HG03095 (cell line): ENCODE results near the gene BHLHA15.
"Not testable (repeated sequence)": the region's sequence is repeated elsewhere in the genome, so short reads cannot be mapped to it uniquely, and the experiment has no call there.

Source experiments
- ATAC-seq: cut with Tn5 transposase; IDR thresholded peaks from one replicate; pipeline ENCODE4 v1.9.1; 2021; ENCODE audit warnings: moderate library complexity; ENCODE audit not compliant: unreplicated experiment

Gene BHLHA15

DNA sequence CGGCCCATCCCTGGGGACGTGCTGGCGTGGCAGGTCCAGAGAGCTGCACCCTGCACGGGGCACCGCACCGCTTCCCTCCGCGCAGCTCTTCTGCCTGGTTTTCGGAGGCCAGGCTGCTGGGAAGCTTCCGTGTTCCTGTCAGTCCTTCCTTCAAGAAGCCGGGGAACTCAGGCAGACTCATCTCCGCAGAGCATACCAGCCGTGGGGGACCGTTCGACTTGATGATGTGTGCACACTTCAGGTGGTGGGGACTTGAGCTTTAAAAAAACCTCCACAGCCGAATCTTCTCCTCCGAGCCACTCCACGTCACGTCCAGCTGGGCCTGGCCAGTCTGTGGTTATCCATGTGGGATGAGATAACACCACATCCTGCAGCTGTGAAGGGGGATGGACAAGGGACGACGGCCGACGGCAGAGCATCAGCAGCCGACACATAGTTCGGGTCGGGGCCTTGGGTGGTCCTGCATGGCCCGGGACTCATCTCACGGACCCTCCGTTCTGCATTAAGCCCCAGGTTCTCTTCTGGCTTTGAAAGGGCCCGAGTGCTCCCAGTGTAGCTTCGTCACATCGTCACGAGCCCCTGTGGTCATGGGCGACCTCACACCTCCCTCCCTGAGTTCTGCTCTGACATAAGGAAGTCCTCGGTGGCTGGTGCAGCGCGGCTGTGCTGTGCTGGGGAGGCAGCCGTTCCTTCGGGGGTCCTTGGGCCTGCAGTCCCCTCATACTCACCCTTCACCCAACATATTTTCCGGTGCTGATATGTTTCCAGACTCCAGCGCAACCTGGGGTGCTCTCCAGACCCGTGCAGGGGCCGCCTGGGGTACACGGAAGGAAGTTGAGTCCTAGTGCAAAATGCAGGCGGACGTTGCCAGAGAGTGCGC is 4.5 kb upstream of the BHLHA15 start:
- no peak for ATAC-seq

DNA sequence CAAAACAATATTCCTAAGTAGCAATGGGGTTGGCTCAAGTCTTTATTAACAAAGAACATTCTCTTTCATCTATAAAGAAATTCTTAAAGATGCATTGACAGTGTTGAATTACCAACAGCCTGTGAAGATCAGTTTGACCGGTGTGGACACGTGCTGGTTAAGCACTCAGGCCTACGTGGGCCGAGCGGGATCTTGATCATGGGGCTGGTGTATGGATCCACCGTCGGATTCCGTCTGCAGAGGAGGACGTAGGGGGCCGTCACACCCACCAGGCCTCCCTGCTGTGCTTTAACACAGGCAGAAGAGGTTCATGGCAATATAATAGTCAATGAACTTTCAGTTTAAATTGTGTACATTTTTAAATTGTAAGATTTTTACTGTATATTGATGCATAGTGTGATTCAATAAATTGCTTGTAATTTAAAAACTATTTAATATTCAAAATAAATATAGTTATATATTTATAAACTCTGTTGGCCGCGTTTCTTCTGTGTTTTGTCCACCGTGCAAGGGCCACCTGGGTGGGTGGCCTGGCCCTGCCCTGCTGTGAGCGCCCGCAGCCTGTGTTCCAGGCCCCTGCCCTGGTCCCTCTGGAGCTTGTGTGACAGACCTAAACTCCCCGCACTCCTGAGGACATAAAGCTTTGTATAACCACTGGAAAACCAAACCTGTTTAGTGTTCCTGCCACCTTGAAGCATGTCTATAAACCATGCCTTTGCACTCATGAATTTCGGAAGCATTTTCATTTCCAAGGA is 1.9 kb upstream of the BHLHA15 start:
- ATAC-seq: no peak

DNA sequence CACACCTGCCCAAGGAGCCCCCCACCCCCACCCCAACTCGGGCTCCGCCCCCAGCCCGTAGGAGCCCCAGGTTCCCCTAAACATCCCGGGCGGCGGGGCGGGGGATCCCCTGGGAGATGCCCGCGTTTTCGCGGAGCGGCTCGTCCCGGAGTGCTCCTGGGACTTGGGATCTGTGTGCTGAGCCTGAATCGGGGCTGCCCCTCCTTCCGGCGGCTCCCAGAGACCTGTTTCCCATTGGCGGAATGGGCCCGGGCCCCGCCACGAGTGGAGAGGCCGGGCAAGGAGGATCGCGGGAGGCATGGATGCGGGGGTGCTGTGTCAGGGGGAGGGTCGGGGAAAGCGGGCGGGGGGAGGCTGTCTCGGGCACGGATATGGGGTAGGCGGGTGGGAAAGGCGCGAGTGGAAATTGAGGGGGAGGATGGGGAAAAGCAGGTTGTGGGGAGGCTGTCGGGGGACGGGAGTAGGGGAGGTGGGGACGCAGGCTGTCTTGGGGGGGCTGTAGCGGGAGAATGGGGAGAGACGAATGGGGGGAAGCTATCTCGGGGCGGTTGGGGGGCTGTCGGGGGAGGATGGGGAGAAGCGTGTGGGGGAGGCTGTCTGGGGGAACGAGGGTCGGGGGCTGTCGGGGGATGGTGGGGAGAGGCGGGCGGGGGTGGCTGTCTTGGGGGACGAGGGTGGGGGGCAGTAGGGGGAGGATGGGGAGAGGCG is 572 bp upstream of the BHLHA15 start:
- ATAC-seq: no peak

DNA sequence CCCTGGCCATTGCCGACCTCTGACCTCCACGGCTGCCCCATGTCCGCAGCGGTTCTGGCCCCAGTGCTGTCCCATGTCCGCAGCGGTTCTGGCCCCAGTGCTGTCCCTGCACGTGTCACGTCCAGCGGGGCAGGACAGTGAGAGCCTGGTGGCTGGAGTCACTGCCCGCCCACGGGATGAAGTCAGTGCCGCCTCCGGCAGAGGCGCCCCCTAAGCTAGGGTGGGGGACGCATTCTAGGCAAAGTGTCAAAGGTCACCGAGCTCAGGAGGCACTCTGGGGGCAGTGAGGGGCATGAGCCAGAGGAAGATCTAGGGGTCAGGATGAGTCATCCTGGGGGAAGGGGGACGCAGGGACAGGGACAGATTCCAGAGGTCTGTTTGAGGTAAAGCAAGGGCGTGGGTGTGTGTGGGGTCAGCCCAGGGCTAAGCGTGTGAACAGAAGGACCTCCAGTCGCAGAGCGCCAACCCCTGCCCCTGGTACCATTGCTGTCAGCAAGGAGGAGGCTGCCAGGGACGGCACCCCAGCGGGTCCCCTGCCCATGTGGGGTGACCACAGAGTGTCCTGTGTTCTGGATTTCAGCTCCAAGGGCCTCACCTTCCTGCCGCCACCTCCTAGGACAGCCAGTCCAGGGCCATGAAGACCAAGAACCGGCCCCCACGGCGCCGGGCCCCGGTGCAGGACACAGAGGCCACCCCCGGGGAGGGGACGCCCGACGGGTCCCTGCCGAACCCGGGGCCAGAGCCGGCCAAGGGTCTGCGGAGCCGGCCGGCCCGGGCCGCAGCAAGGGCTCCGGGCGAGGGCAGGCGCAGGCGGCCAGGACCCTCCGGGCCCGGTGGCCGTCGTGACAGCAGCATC is 665 bp downstream of the BHLHA15 start:
- no peak for ATAC-seq

DNA sequence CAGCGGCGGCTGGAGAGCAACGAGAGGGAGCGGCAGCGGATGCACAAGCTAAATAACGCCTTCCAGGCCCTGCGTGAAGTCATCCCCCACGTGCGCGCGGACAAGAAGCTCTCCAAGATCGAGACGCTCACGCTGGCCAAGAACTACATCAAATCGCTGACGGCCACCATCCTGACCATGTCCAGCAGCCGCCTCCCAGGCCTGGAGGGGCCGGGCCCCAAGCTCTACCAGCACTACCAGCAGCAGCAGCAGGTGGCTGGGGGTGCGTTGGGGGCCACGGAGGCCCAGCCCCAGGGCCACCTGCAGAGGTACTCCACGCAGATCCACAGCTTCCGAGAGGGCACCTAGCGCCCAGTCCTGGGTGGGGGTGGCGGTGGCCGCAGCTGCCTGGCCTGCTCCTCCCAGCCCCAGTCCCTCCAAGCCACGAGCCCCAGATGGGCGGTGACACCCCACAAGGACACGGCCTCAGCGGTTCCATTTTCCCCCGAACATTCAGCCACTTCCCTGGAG is 1.3 kb downstream of the BHLHA15 start:
- ATAC-seq: no peak

DNA sequence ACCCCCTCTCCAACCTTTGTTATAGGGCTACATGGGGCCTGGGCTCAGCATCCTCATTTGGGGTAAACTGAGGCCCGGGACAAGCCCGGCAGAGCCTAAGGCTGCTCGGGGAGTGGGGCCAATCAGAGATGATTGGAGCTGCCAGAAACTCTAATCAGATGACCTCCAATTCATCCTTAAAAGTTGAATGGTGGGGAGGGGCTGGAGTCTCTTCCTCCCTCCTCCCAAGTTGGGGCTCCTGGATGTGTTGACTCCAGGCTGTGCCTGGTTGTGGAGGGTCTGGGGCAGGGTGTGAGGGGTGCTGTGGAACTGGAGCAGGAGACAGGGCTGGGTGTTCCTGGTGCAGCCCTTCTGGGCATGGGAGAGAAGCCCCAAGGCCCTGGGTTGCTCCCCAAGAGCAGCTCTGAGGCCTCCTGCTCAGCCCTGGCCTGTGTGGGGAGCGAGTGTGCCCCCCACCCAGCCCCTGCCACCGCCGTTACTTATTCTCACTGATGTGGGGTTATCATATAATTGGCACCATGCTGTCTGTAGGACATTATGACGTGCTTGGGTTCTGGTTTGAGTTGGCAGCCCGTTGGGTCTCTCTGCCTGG is 2.2 kb downstream of the BHLHA15 start:
- ATAC-seq: no peak

DNA sequence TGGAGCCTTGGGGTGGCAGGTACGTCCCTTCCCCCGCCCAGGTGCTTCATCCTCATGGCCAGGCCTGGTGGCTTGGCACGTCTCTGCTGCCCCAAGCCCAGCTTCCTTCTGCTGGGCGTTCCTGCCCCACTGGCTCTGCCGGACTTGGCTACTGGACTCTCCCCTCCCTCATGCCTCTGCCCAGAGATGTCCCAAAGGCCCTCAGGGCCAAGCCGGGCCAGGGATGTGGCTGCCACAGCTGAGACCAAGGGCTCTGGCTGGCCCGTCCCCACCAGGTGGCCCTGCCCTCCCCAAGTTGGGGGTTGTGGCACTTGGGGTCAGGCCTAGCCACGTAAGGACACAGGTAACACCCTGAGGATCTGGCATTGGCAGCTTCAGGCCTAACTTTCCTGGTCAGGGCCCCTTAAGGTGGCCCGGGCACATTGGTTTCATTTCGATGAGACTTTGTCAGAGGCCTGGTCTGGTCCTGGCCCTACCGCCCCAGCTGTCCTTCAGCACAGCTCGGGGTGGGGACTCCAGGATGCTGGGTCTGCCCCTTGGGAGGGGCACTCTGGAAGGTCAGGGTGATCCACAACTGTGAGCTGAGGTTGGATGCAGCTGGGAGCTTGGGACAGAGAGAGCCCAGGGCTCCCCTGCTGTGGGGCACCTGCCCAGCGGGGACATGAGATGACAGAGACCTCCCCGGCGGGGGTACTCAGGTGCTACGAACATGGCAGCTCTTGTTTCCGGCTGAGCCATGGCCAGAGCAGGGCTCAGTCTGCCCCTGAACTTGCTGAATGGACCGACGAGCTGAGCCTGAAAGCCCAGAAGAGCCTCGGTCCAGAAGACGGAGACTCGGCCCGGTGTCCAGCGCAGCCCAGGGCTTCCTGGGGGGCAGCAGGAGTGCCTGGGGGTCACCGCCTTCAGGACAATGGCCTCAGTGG is 2.9 kb downstream of the BHLHA15 start:
- ATAC-seq: no peak

DNA sequence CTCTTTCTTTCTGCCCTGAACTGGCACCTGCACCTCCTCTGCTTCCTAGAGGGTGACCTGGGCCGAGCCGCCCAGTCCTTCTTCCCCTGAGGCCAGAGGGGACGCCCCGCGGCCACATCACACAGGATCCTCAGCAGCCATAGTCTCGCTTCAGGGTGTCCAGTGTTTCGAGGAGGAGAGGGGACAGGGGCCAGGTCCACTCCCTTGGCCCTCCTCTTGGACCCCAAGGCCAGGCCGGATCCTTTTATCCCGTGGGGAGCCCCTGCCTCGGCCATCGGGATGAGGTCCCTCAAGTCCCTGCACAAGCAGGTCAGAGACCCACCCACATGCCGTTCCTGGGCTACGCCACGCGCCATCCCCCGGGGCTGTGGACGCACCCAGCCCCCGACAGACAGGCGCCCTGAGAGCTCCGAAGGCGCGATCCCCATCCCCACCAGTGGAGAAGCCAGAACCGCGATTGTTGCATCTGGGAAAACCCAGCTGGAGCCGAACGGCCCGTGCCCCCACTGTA is 3.6 kb downstream of the BHLHA15 start:
- ATAC-seq: no peak

DNA sequence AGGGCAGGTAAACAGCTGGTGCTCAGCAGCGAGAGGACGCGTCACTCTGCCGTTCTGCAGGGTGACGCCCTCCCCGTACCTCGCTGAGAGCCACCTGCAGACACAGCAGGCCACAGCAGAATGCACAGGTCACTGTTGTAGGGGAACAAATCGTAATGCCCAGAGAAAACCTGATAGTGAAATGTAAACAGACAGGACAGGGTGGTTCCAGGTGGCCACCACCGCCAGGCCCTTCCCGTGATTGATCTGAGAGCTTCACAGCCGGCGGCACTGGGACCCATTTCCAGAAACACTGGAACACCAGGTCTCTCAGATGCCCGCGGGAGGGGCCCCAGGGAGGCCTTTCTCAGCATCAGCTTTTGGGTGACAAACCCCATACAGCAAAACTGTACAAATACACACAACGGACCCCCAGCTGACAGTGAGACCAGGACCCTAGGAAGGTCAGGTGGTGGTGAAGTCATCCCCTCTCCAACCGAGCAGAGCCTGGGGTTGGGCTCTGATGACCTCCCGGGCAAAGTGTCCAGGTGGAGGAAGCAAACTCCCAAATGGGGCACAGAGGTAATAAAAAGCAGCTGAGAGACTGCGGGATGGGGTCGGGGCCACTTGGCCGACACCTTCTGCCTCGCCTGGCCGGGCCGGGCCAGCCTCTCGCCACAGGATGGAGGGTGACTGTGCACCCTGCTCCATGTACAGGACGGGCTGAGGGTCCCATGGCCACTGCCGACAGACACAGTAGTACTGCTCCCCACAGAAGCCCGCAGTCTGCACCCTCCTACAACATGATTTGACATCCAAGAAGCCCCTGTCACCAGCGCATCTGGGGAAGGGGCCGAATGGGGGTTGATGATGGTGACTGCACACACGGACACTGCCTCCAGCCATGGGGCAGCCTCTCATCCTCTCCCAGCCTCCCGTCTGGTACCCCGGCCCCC is 4.6 kb downstream of the BHLHA15 start:
- no peak for ATAC-seq

DNA sequence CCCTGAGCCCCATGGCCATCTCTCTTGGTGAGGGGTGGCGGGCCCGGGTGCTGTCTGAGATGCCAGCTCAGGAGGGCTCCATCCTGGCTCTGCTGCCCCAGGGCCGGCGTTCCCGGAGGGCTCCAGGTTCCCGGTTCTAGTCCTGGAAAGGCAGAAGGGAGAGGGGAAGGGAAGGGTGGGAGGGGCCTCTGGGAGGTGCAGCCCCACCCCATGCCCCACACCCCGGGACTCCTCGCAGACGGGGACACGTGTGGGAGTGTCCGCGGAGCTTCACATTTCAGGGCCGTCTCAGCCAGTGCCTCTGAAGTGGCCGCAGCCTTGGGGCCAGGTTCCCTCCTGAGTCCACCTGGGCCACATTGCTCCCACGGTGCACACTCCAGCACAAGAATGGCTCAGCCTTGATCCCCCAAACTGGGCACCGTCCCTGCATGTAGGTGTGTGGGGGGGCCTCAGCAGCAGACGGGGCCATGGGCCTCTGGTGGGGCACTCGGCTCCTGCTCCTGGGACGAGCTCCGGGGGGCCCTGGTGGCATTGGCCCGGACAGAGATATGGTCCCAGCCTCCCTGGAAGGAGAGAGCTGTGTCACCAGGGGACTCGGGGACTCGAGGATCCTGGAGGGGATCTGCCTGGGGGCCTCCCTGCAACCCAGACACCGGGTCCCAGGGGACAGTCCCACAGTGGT is 5.8 kb downstream of the BHLHA15 start:
- ATAC-seq: no peak

DNA sequence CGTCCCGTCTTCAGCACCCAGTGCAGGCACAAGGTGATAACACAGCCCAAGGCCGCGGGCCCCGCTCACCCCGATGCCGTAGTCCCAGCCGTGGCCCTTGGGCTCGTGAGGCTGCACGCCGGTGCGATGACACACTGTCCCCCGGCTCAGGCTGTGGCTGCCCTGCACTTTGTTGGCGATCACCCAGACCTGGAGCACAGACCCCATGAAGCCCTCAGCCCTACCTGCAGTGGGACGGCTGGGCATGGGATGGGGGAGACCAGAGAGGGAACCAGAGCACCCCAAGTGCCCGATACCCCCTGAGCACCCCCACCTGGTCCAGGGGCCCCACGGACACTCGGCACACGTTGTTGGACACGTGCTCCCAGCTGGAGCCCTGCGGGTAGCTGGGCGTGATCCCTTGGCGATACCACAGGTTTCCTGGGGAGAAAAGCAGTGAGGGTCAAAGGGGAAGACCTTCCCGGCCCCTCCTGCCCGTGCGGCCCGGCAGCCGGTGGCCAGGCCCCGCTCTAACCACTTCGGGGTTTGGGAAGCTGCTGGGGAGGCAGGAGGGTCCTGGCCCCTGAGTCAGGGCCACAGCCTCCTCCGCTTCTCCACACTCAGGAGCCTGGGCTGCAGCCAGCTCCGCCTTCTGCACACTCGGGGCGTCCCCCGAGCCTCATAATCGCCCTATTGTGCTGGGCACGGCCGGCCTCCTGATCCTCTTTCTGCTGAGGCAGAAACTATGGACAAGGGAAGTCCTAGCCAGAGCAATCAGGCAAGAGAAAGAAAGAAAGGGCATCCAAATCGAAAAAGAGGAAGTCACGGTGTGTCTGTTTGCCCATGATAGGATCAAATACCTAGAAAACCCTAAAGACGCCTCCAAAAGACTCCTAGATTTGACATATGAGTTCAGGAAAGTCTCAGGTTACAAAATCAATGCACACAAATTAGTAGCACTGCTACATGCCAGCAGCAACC is 6.7 kb downstream of the BHLHA15 start:
- no peak for ATAC-seq

DNA sequence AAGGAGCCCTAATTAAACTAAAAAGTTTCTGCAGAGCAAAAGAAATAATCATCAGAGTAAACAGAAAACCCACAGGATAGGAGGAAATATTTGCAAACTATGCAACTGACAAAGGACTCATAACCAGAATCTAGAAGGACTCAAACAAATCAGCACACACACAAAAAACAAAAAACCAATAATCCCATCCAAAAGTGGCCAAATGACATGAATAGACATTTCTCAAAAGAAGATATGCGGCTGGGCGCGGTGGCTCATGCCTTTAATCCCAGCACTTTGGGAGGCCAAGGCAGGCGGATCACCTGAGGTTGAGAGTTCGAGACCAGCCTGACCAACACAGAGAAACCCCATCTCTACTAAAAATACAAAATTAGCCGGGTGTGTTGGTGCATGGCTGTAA is 8.1 kb downstream of the BHLHA15 start:
- not testable (repeated sequence) for ATAC-seq

DNA sequence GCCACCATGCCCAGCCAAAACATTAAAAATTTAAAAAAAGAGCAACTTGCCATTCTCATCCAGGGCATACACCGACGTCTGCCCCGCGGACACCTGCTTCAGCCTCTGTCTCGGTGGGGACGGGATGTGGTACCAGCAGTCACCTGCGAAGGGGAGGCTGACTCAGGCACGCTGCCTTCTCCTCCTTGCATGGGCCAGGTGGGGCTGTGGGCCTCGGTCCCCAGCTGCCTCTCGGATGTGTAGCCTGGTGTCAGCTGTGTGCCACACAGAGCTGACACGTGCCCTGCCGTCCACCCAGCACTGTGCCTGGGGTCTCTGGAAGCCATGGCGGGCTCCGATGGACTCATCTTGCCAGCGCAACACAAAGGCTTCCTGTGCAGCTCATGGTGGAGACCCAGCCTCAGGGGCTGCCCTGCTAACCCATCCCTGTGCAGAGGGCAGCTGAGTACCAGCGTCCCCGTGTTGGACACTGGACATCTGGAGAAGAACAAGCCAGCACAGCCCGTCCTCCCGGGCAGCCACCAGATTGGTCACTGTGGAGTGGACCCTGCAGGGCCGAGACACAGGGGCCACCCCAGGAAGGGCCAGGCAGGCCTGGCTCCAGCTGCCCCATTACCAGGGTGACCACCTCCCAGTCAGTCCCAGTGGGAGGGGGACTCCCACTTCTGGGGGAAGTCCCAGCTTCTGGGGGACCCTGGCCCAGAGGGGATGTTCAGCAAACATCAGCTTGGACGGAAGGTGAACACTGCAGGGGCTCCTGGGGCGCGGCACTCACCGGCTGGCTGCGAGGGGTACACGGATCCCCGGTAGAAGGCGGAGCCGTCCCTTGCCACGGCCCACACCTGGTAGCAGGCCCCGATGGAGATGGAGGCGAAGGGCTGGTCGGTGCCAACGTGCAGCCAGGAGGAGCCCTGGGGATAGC is 10.6 kb downstream of the BHLHA15 start:
- ATAC-seq: no peak

DNA sequence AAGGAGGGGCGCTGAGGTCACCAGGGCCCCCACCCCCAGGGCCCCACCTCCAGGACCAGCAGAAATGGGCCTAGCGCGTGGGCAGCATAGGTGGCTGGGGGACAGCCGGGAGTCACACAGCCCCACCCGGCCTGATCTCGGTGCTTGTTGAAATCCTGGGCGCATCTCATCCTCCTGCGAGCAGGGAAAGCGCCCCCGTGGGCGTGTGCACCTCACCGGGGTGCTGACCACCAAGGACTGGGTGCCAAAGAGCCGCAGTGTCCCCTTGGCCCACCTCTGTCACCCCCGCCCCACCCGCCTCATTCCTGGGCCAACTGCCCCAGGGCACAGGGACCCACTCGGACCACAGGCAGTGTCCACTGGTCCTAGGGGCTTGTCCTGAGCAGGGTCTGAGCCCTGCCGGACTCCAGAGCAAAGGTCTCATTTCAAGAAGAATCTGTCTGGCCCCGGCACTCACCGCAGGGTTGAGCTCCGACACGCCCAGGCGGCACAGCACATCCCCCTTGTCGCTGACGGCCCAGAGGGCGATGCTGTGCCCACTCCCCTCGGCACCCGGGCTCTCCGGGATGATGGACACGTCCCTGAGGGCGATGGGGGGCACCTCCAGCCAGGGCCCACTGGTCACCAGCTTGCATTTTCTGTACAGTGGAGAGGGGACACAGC is 11.4 kb downstream of the BHLHA15 start:
- no peak for ATAC-seq
